ENCODE measurements around the gene SCGB2B2. TPM values are rescaled to one million over a fixed set of nuclear protein-coding genes. Genes with fewer than 3 reads are reported as not detected.
"Not testable (repeated sequence)": the region's sequence is repeated elsewhere in the genome, so short reads cannot be mapped to it uniquely, and the experiment has no call there.

SCGB2B2 gene
- total and polyA plus RNA-seq, 4 donors, result 0.21 to 1.1 (median 0.69) TPM

DNA sequence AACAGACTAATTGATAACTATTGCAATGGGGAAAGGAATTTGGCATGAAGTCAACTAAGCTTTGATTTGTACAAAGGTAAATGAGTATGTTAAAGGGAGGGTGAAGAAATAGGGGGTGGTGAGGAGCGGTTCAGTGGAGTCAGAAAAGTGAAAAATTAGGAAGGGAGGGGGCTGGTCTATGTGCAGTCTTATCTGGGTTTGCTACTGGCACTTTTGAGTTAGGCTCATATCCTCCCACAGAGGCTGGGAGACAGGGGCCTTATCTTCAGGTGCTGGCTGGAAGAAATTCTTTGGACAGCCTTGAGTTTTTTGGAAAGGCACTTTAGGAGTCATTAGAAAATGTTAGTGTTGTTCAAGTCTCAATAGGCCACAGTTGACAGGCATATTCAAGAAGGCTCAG lies 11.6 kb upstream of the SCGB2B2 start:
- TF ChIP-seq, protein P1, sequence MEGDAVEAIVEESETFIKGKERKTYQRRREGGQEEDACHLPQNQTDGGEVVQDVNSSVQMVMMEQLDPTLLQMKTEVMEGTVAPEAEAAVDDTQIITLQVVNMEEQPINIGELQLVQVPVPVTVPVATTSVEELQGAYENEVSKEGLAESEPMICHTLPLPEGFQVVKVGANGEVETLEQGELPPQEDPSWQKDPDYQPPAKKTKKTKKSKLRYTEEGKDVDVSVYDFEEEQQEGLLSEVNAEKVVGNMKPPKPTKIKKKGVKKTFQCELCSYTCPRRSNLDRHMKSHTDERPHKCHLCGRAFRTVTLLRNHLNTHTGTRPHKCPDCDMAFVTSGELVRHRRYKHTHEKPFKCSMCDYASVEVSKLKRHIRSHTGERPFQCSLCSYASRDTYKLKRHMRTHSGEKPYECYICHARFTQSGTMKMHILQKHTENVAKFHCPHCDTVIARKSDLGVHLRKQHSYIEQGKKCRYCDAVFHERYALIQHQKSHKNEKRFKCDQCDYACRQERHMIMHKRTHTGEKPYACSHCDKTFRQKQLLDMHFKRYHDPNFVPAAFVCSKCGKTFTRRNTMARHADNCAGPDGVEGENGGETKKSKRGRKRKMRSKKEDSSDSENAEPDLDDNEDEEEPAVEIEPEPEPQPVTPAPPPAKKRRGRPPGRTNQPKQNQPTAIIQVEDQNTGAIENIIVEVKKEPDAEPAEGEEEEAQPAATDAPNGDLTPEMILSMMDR (IDR thresholded peaks at IDR 0.05; ENCODE audit: control extremely low read depth, extremely low read depth), result no peak
- no peak overlapping the region for H3K27ac ChIP-seq (ENCODE audit: low read depth in 1 of 2, low read length in 1 of 2)
- no peaks in the 10 kb centered on the region for H3K4me1 ChIP-seq (ENCODE audit: control insufficient read depth in 5 of 5, insufficient read depth in 5 of 5, low read length in 5 of 5)
- H3K36me3 ChIP-seq (ENCODE audit: control insufficient read depth in 4 of 4, insufficient read depth in 4 of 4, low read length in 4 of 4), result peaks cover 0 to 20% (median 9%) of the 10 kb centered on the region in 4 donors
- 51 to 82% methylated on average over 1 of the region's 1 CpG for WGBS, 2 donors
- DNase-seq (no peak), ATAC-seq (ENCODE audit: insufficient read depth, low FRiP score) (no peak)
- no peak overlapping the region for H3K4me3 ChIP-seq
- H3K9ac ChIP-seq (ENCODE audit: insufficient read depth in 1 of 2, low read length in 2 of 2), result no peak overlapping the region
- H3K9me3 ChIP-seq (ENCODE audit: control insufficient read depth in 4 of 4, insufficient read depth in 3 of 4, low read length in 3 of 4), result peaks cover 2 to 18% (median 10%) of the 10 kb centered on the region in 4 donors
- H3K27me3 ChIP-seq (ENCODE audit: control insufficient read depth in 3 of 3, insufficient read depth in 3 of 3, low read length in 2 of 3), result no peaks in the 10 kb centered on the region

DNA sequence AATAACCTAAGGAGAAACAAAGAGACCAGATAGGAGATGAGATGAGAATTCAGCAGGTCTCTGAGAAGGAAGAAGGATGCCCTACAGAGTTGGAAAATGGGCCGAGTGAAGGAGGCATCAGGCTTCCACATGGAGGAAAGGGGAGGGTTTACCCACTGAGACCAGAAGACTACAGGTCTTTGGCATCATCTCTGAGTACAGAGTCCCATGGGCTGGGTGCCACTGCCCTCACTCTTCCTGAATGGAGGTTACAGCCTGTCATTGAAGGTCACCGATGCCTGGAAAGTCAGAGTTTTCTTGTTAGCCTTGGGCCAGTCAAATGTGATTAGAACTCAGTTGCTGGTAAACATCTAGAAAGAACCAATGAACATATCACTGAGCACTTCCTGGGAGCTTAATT lies 10.4 kb upstream of the SCGB2B2 start:
- WGBS, 2 donors, result 71 to 92% methylated on average over 2 of the region's 2 CpGs
- no peak for ATAC-seq (ENCODE audit: insufficient read depth, low FRiP score)
- H3K9me3 ChIP-seq (ENCODE audit: control insufficient read depth in 4 of 4, insufficient read depth in 3 of 4, low read length in 3 of 4), result peaks cover 4 to 25% (median 13%) of the 10 kb centered on the region in 4 donors

DNA sequence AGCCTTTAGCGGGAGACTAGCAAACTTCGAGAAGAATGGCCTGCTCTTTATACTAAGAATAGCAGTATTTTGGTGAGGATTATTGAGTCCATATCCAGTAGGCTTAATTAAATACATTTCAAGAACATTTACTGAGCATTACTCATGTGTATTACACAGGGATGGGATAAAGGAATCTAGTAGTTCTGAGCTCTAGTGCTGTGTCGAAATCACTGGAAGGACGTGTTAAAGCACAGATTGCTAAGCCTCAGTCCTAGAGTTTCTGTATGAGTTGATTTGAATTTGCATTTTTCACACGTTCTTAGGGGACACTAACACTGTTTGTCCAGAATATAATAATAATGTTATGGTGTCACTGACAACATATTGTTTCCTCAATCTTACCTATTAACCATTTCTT lies 9.5 kb upstream of the SCGB2B2 start:
- Histone ChIP-seq H3K27me3 (ENCODE audit: control insufficient read depth in 3 of 3, insufficient read depth in 3 of 3, low read length in 2 of 3) (no peaks in the 10 kb centered on the region), H3K4me1 (ENCODE audit: control insufficient read depth in 5 of 5, insufficient read depth in 5 of 5, low read length in 5 of 5) (no peaks in the 10 kb centered on the region), H3K9me3 (ENCODE audit: control insufficient read depth in 4 of 4, insufficient read depth in 3 of 4, low read length in 3 of 4) (peaks cover 8 to 25% (median 14%) of the 10 kb centered on the region in 4 donors), H3K9ac (ENCODE audit: insufficient read depth in 1 of 2, low read length in 2 of 2) (no peak overlapping the region), H3K4me3 (no peak overlapping the region), H3K27ac (ENCODE audit: low read depth in 1 of 2, low read length in 1 of 2) (no peak overlapping the region), H3K36me3 (ENCODE audit: control insufficient read depth in 4 of 4, insufficient read depth in 4 of 4, low read length in 4 of 4) (peaks cover 8 to 41% (median 21%) of the 10 kb centered on the region in 4 donors)
- TF ChIP-seq, protein P1 (IDR thresholded peaks at IDR 0.05; ENCODE audit: control extremely low read depth, extremely low read depth), result no peak
- WGBS, 2 donors, result 85 to 88% methylated on average over 5 of the region's 5 CpGs
- ATAC-seq (ENCODE audit: insufficient read depth, low FRiP score) (no peak), DNase-seq (no peak)

More for the DNA sequence above, 10.4 kb upstream of the SCGB2B2 start:
- Histone ChIP-seq H3K27ac (ENCODE audit: low read depth in 1 of 2, low read length in 1 of 2) (no peak overlapping the region), H3K9ac (ENCODE audit: insufficient read depth in 1 of 2, low read length in 2 of 2) (no peak overlapping the region), H3K4me3 (no peak overlapping the region), H3K36me3 (ENCODE audit: control insufficient read depth in 4 of 4, insufficient read depth in 4 of 4, low read length in 4 of 4) (peaks cover 4 to 32% (median 18%) of the 10 kb centered on the region in 4 donors), H3K4me1 (ENCODE audit: control insufficient read depth in 5 of 5, insufficient read depth in 5 of 5, low read length in 5 of 5) (no peaks in the 10 kb centered on the region), H3K27me3 (ENCODE audit: control insufficient read depth in 3 of 3, insufficient read depth in 3 of 3, low read length in 2 of 3) (no peaks in the 10 kb centered on the region)
- TF ChIP-seq, protein P1 (IDR thresholded peaks at IDR 0.05; ENCODE audit: control extremely low read depth, extremely low read depth), result no peak
- no peak for DNase-seq

DNA sequence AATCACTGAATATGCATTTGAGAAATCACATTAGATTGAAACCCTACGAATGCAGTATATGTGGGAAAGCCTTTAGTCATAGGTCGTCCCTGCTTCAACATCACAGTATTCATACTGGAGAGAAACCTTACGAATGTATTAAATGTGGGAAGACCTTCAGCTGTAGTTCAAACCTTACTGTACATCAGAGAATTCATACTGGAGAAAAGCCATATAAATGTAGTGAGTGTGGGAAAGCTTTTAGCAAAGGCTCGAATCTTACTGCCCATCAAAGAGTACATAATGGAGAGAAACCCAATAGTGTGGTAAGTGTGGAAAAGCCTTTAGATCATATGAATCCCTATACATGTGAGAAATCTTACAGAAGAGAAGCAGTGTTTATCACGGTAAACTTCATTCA lies 8.3 kb upstream of the SCGB2B2 start:
- not testable (repeated sequence) for H3K4me3 ChIP-seq; H3K9ac ChIP-seq (ENCODE audit: insufficient read depth in 1 of 2, low read length in 2 of 2); ATAC-seq (ENCODE audit: insufficient read depth, low FRiP score); H3K27ac ChIP-seq (ENCODE audit: low read depth in 1 of 2, low read length in 1 of 2); H3K4me1 ChIP-seq (ENCODE audit: control insufficient read depth in 5 of 5, insufficient read depth in 5 of 5, low read length in 5 of 5); DNase-seq; H3K27me3 ChIP-seq (ENCODE audit: control insufficient read depth in 3 of 3, insufficient read depth in 3 of 3, low read length in 2 of 3)
- Histone ChIP-seq H3K36me3 (ENCODE audit: control insufficient read depth in 4 of 4, insufficient read depth in 4 of 4, low read length in 4 of 4) (peaks cover 10 to 52% (median 27%) of the 10 kb centered on the region in 4 donors), H3K9me3 (ENCODE audit: control insufficient read depth in 4 of 4, insufficient read depth in 3 of 4, low read length in 3 of 4) (peaks cover 10 to 23% (median 15%) of the 10 kb centered on the region in 4 donors)
- WGBS, 2 donors, result 86 to 99% methylated on average over 5 of the region's 5 CpGs
